Epithelial cell of esophagus (primary cell): ENCODE results near the gene NUCKS1.
A peak's percentile ranks its signal among the peaks of the same experiment; 100 is the strongest.

Experiments
- DNase-seq: peaks from one replicate; pipeline ENCODE4 v3.0.0; 2010; ENCODE audit warnings: low read depth
- H3K4me3 ChIP-seq: 2 replicates; pipeline ENCODE4 v1.5.1; 2011; ENCODE audit warnings: mild to moderate bottlenecking, low read length, control low read depth
- TF ChIP-seq, protein P1 (sequence below): IDR thresholded peaks from 2 replicates; pipeline ENCODE4 v1.5.1; 2011; ENCODE audit warnings: low read depth, mild to moderate bottlenecking, low read length, control low read depth, inconsistent platforms; ENCODE audit not compliant: insufficient read depth; ENCODE audit errors: missing control alignments

NUCKS1 gene

DNA sequence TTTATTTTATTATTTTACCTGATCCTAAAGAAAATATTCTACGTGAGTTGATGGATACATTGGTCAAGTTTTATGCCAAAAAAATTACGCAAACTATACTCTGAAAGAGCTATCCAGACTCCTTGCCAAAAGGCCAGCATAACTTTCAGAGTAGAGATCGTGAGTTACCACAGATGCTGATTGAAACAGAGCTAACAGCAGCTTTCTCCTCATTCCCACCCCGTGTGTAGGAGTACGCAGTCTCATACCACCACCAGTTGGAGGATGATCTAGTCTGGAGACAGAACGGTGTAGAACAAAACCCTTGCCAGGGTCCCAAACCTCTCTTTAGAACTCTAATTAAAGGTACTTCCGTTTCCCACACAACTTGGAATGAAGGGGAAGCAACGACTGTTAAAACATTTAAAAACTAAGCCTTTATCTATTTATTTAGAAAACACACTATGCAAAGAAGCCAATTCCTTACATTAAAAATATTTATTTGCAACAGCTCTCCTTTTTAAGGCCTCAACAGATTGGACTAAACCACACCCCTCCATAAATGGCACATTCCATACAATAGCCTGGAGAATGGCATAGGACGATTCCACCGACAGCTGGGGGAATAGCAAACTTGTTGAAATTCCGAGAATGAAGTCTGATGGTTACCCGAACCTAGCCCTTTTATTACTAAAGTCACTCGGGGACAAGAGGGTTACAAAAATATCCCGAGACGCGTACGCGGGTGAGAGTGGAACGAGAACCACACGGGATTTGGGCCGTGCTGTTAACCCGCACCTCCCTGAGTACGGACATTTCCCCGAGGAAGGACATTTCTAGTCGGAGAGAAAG, 1.4 kb downstream of the NUCKS1 start:
- DNase-seq: peak; percentile 62
- peak overlapping the region; percentile 95 for H3K4me3 ChIP-seq
- TF ChIP-seq, protein P1, sequence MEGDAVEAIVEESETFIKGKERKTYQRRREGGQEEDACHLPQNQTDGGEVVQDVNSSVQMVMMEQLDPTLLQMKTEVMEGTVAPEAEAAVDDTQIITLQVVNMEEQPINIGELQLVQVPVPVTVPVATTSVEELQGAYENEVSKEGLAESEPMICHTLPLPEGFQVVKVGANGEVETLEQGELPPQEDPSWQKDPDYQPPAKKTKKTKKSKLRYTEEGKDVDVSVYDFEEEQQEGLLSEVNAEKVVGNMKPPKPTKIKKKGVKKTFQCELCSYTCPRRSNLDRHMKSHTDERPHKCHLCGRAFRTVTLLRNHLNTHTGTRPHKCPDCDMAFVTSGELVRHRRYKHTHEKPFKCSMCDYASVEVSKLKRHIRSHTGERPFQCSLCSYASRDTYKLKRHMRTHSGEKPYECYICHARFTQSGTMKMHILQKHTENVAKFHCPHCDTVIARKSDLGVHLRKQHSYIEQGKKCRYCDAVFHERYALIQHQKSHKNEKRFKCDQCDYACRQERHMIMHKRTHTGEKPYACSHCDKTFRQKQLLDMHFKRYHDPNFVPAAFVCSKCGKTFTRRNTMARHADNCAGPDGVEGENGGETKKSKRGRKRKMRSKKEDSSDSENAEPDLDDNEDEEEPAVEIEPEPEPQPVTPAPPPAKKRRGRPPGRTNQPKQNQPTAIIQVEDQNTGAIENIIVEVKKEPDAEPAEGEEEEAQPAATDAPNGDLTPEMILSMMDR: no peak

DNA sequence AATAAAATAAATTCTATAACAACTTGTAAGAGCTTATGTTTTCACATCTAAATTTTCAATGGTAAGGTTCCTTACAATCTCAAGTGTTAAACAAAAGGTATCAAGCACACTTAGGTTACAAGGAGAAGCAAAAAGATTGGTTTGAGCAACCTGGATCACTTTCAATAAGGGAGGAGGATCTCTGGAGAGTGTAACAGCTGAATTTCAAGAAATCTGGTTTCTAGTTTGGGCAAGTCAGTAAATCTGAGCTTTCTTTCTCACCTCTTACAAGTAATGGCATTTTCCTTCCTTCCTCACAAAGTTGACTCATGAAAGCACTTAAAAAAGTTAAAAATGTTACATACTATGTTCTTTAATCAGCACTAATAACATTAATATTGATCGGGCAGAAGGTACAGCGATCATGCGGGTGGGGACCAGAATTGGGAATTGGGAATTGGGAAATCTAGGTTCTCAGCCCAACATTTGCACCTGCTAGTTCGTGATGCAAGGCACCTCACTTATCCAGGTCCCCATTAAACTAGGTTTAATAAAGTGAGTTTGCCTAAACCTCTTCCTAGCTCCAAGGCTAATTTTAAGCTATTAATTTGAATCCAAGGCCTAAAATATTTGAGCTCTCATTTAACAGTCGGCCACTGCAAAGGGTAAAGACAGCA, 3.1 kb downstream of the NUCKS1 start:
- DNase-seq: peak; percentile 19
- TF ChIP-seq, protein P1: no peak
- peak overlapping the region; percentile 22 for H3K4me3 ChIP-seq

GRCh38 chr1:205744403-205744802, 5.6 kb downstream of the NUCKS1 start:
- H3K4me3 ChIP-seq: no peak overlapping the region
- DNase-seq: no peak
- TF ChIP-seq, protein P1: no peak

DNA sequence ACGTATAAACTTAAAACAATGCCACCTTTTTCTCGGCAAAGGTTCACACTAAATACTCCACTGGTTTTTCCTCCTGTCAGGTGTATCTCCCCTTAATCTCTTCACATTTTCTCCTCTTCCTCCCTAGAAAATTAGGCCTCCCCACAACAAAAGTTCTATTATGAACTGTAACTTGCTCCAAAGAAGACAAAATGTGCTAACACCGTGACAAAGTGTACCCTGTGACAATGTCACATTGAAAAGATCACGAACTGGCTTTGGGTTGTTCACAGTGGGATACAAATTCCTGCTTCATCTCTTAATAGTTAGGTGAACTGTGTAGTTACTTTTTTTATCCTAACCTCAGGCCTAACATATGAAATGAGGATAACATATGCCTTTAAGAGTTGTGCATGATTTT, 6.0 kb downstream of the NUCKS1 start:
- no peak overlapping the region for H3K4me3 ChIP-seq
- TF ChIP-seq, protein P1: no peak
- DNase-seq: no peak

DNA sequence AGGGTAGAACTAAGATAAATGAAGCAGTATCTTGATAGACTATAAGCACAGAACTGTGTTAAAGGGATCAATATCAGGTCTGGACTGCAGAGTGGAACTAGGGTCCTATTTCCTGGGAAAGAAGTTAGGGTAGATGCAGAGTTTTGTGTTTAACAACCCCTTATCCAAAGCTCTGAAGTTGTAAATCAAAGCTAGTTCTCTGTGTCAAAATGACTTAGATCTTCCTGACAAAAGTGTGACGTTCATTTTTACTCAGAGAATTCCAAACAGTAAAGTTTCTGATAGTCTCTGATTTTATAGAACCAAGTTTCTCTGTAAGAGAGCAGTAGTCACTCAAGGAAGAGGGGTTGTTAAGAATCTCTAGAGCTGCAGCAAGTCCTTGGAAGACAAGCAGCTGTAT, 8.3 kb downstream of the NUCKS1 start:
- TF ChIP-seq, protein P1: no peak
- no peak overlapping the region for H3K4me3 ChIP-seq
- DNase-seq: no peak

- DNase-seq: peak; percentile 12
- TF ChIP-seq, protein P1: peak; percentile 23
Observed at GRCh38 chr1:205739348-205740160, 10.4 kb downstream of the NUCKS1 start.

More at GRCh38 chr1:205739348-205740160, 10.4 kb downstream of the NUCKS1 start:
- no peak overlapping the region for H3K4me3 ChIP-seq
